ENCODE measurements around the gene AGO1. TPM values are rescaled to one million over a fixed set of nuclear protein-coding genes. Genes with fewer than 3 reads are reported as not detected.
"Not testable (repeated sequence)": the region's sequence is repeated elsewhere in the genome, so short reads cannot be mapped to it uniquely, and the experiment has no call there.

AGO1 gene
- total and polyA plus RNA-seq, 11 donors = 3.0 to 27.0 (median 20.5) TPM

- no peak for DNase-seq
- Histone ChIP-seq H3K9me3 (no peaks in the 10 kb centered on the region), H3K36me3 (peaks cover 0 to 15% (median 9%) of the 10 kb centered on the region in 9 donors), H3K4me1 (peaks cover 0 to 26% (median 9%) of the 10 kb centered on the region in 12 donors), H3K4me3 (no peak overlapping the region), H3K27me3 (no peaks in the 10 kb centered on the region), H3K27ac (no peak overlapping the region)
- TF ChIP-seq, protein P1, sequence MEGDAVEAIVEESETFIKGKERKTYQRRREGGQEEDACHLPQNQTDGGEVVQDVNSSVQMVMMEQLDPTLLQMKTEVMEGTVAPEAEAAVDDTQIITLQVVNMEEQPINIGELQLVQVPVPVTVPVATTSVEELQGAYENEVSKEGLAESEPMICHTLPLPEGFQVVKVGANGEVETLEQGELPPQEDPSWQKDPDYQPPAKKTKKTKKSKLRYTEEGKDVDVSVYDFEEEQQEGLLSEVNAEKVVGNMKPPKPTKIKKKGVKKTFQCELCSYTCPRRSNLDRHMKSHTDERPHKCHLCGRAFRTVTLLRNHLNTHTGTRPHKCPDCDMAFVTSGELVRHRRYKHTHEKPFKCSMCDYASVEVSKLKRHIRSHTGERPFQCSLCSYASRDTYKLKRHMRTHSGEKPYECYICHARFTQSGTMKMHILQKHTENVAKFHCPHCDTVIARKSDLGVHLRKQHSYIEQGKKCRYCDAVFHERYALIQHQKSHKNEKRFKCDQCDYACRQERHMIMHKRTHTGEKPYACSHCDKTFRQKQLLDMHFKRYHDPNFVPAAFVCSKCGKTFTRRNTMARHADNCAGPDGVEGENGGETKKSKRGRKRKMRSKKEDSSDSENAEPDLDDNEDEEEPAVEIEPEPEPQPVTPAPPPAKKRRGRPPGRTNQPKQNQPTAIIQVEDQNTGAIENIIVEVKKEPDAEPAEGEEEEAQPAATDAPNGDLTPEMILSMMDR (IDR thresholded peaks at IDR 0.05) = no peak
- no peak for TF ChIP-seq POLR2A (IDR thresholded peaks at IDR 0.05)
- WGBS, 4 donors = 91 to 97% (median 94%) methylated on average over 2 of the region's 2 CpGs
- no peak for ATAC-seq
- intact Hi-C loops (cut with DNase I) = no loop called here
Observed at GRCh38 chr1:35947547-35947946, 64.5 kb downstream of the AGO1 start.

- Histone ChIP-seq H3K36me3 (peaks cover 0 to 6% (median 0%) of the 10 kb centered on the region in 9 donors), H3K4me3 (no peak overlapping the region), H3K27me3 (no peaks in the 10 kb centered on the region), H3K4me1 (peaks cover 0 to 7% (median 0%) of the 10 kb centered on the region in 12 donors), H3K9me3 (no peaks in the 10 kb centered on the region), H3K27ac (no peak overlapping the region)
- intact Hi-C loops (cut with DNase I) = no loop called here
- TF ChIP-seq, protein P1 (IDR thresholded peaks at IDR 0.05) = no peak
- no peak for TF ChIP-seq POLR2A (IDR thresholded peaks at IDR 0.05)
- ATAC-seq = no peak
- WGBS, 4 donors = 96 to 100% (median 97%) methylated on average over 1 of the region's 1 CpG
- no peak for DNase-seq
Observed at GRCh38 chr1:35958558-35958957, 75.5 kb downstream of the AGO1 start.

DNA sequence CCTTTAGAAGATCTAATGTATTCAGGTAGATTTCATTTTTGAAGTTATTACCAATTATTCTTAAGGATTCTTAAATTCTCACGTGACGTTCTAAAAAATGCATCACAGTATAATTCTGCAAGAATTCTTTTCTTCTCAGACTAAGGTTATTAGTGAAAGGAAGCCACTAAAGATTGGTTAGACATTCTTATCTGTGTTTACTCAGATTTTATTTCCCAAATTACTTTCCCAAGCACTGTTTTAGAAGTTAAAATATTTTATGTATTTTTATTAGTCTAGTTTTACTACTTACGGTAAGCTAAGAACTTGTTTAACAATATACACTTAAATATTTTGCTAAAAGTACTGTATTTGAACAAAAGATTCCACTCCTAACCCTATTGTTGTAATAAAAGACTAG is 76.3 kb downstream of the AGO1 start:
- Histone ChIP-seq H3K4me1 (peaks cover 0 to 7% (median 0%) of the 10 kb centered on the region in 12 donors), H3K27me3 (no peaks in the 10 kb centered on the region), H3K4me3 (no peak overlapping the region), H3K27ac (no peak overlapping the region), H3K36me3 (peaks cover 0 to 6% (median 0%) of the 10 kb centered on the region in 9 donors), H3K9me3 (peaks cover 0 to 3% (median 0%) of the 10 kb centered on the region in 12 donors)
- DNase-seq (no peak), ATAC-seq (no peak)
- no peak for TF ChIP-seq POLR2A (IDR thresholded peaks at IDR 0.05)
- TF ChIP-seq, protein P1 (IDR thresholded peaks at IDR 0.05) = no peak
- WGBS, 4 donors = 80 to 92% (median 86%) methylated on average over 3 of the region's 3 CpGs
- intact Hi-C loops (cut with DNase I) = no loop called here

DNA sequence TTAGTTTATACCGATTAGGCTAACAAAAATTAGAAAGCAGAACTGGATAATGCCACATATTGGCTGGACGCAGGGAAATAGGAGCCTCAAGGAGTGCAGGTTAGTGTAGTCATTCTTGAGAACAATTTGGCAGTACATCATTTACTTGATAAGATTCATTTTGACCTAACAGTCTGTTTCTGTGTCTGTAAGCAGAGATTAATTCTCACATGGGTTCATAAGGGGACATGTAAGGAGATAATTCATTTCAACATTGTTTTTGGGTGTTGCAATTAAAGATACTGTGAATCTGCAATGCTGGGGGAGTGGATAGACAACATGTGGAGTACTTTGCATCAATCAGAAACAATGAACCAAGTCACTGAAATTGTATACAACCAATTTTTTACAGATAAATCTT is 79.9 kb downstream of the AGO1 start:
- no peak for DNase-seq
- H3K27me3 ChIP-seq = no peaks in the 10 kb centered on the region
- H3K36me3 ChIP-seq = peaks cover 0 to 12% (median 4%) of the 10 kb centered on the region in 9 donors
- peaks cover 0 to 5% (median 0%) of the 10 kb centered on the region in 12 donors for H3K9me3 ChIP-seq
- H3K4me1 ChIP-seq = peaks cover 0 to 7% (median 0%) of the 10 kb centered on the region in 12 donors
- no peak for TF ChIP-seq POLR2A (IDR thresholded peaks at IDR 0.05)
- TF ChIP-seq, protein P1 (IDR thresholded peaks at IDR 0.05) = no peak
- H3K4me3 ChIP-seq = no peak overlapping the region
- 76 to 89% (median 82%) methylated on average over 2 of the region's 2 CpGs for WGBS, 4 donors
- ATAC-seq = no peak
- no peak overlapping the region for H3K27ac ChIP-seq
- intact Hi-C loops (cut with DNase I) = no loop called here

DNA sequence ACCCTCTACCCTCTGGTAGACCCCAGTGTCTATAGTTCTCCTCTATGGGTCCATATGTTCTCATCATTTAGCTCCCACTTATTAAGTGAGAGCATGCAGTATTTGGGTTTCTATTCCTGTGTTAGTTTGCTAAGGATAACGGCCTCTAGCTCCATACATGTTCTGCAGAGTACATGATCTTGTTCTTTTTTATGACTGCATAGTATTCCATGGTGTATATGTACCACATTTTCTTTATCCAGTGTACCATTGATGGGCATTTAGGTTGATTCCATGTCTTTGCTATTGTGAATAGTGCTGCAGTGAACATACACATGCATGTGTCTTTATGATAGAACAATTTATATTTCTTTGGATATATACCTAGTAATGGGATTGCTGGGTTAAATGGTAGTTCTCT is 81.3 kb downstream of the AGO1 start:
- intact Hi-C loops (cut with DNase I) = not testable (repeated sequence)
- 93 to 100% (median 99%) methylated on average over 1 of the region's 1 CpG for WGBS, 4 donors

More for the DNA sequence above, 81.3 kb downstream of the AGO1 start:
- not testable (repeated sequence) for H3K9me3 ChIP-seq, H3K27ac ChIP-seq, H3K4me1 ChIP-seq, H3K4me3 ChIP-seq, ATAC-seq, DNase-seq, H3K27me3 ChIP-seq
- H3K36me3 ChIP-seq = peaks cover 0 to 22% (median 13%) of the 10 kb centered on the region in 9 donors

All from heart left ventricle (tissue), 16 donors.